Fibroblast of peridontal ligament (primary cell): Measurements from ENCODE around the gene ZCCHC14.
"Not testable (repeated sequence)": the region's sequence is repeated elsewhere in the genome, so short reads cannot be mapped to it uniquely, and the experiment has no call there.

Source experiments
- DNase-seq: peaks from one replicate; pipeline ENCODE4 v3.0.0-alpha.2; 2010; ENCODE audit errors: extremely low read depth

ZCCHC14 gene

DNA sequence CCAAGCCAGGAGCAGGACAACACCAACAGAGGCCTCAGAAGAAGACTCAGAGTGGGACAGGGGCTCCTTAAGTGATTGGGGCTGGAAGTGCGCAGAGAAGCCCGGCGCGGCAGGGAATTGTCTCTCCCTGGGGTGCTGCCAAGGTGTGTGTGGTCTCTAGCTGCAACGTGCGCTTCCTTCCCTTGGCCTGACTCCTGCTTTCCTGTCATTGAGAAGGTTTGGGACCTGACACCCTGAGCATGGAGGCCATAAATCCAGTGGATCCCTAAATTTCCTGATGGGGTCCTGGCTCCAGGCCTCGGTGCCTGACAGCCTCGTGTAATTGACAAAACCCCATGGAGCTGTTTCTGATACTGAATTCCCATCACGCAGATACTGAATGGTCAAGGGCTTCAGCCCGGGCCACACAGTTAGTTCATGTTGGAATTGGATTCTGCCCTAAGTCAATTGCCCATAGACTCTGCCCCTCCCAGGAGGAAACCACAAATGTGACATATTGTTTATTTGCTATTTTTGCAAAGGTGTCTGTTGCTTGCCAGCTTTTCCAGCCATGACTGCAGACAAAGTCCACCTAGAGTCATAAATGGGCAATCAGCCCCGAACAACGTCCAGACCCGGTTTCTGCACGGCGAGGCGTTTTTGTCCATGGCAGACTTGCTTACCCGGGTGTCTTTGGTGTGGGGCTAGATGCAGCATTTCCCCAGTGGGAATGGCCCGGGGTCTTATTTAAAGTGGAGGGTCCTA is 4.4 kb upstream of the ZCCHC14 start:
- not testable (repeated sequence) for DNase-seq

DNA sequence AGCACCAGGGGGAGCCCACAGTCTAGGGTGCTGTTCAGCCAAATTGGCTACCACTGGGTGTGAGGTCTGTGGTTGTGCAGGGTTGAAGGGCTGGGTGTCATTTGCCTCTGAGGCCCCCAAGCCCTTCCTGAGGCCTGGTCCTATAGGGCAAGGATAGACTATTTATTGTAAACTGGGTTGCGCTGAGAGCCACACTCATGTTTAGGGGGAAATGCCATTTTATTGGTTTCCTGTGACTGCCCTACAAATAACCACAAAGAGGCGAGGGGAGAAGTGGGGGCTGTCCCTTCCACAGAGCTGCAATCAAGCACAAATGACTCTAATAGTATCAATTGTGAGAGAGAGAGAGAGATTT is 3.6 kb upstream of the ZCCHC14 start:
- DNase-seq: no peak

DNA sequence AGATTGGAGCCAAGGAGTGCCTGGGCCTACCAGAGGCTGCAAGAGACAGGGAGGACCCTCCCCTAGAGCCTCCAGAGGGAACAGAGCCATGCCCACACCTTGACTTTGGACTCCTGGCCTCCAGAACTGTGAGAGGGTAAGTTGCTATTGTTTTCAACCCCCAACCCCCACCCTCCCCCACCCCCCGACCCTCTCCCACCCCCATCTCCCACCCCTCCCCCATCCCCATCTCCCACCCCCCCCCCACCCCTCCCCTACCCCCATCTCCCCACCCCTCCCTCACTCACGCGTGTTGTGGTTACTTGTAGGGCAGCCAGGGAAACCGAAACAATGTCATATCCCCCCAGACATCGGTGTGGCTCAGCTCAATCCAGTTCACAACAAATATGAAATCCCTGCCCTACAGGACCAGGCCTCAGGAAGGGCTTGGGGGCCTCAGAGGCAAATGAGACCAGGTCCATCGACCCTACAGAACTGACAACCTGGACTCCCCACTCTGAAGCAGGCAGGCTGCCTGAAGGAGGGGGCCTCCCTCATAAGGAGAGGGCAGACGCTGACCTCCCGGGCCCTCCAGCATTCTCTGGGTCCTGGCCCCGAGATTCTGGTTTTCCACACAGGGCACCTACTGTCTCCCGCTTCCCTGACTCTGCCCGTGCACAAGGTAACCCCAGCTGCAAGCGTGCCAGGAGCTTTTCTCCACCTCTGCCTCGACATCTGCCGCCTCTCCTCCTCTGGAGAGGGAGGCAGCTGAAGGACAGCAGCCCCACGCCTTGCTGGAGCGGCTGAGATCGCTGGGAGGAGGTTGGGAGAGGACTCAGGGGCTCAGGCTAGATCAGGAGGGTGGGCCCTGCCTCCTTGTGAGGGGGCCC is 3.0 kb upstream of the ZCCHC14 start:
- no peak for DNase-seq

DNA sequence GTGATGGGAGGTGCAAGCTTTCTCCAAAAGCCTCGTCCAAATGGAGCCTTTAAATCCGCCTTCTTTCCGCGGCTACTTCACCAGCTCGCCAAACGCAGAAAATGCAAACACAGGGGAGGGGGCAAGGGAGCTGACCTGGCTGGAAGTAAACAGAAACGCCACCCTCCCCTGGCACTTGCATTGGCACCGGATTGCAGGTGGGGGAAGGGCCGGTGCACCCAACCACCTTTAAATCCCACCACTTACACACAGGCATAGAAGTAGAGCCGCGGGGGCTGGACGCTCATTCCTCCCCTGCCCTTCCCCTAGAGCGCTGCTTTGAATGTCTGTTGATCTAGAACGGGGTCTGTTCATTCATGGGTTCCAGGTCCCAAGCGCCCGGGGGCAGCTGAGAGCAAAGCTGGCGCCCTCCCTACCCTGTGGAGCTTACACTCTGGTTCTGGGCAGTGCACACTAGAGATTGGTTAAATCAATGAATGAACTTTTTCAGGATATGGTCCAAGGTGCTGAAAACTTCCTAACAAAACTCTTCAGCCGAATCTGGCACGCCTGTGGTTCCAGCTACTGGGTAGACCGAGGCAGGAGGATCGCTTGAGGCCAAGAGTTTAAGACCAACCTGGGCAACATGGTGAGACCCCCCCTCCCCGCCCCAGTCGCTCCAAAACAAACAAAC is 920 bp upstream of the ZCCHC14 start:
- DNase-seq: no peak

DNA sequence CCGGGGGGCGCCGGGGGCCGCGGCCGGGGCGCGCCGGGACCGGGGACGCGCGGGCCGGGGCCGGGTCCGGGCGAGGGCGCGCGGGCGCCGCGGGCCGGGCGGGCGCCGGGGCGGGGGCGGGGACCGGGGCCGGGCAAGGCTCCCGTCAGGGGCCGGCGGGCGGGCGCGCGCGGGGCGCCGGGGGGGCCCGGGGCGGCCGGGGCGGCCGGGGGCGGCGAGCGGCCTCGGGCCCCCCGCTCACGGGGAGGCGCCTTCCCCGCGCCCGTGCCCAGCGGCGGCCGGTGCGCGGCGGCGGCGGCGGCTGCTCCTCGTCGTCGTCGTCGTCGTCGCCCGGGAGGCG is 563 bp downstream of the ZCCHC14 start:
- DNase-seq: no peak

DNA sequence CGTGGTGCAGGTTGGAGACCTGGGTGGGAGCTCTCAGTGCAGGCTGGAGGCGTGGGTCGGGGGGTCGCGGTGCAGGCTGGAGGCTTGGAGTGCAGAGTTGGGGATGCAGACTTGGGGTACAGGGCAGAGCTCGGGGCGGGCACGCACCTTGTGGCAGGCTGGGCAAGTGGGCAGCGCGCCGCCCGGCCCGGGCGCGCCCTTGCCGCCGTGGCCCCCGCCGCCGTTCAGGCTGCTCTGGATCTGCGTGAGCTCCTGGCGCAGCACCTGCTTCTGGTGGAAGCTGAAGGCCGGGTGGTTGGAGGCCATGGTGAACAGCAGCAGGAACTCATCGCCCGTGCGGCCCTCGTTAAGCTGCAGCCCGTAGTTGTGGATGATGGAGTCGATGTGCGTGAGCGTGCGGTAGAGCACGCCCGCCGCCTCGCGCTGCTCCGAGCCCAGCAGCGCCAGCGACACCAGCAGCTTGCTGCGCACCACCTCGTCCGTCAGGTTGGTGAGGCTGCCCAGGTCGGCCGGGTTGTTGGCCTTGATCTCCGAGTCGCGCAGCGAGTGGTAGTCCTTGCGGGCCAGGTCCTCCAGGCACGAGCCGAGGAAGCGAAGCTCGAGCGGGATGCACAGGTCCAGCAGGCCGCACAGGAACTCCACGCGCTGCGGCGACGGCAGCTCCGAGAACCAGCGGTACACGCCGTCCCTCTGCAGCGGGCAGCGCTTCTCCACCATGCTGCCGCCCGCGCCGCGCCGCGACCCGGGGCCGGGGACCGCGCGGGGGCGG is 1.1 kb downstream of the ZCCHC14 start:
- no peak for DNase-seq

DNA sequence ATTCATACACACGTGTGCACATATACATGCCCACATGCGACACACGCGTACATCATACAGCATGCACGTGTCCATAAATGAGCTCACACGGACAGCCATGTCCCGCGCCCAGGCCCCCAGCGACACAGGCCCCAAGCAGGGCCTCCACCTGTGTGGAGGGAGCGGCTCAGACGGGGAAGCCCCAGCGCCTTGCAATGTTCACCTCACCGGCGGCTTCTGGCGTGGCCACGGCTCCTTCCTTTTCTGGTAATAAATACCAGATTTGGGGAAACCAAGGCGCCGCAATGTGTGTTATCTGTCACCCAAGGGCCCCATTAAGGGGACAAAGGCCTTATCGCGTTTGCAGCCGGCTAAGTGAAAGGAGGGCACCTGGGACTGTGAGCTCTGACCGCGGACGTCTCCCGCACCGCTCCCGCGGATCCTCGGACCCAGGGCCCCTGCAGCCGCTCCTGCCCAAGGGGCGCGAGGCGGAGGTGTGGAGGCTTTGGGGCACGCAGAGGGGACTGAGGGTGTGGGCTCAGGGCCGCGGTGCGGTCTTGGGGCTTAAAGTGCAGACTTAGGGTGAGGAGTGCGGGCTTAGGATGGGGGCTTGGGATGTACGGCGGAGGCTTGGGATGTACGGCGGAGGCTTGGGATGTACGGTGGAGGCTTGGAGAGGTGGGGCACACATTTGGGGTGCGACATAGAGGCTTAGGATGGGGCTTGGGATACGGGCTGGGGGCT is 1.9 kb downstream of the ZCCHC14 start:
- not testable (repeated sequence) for DNase-seq

DNA sequence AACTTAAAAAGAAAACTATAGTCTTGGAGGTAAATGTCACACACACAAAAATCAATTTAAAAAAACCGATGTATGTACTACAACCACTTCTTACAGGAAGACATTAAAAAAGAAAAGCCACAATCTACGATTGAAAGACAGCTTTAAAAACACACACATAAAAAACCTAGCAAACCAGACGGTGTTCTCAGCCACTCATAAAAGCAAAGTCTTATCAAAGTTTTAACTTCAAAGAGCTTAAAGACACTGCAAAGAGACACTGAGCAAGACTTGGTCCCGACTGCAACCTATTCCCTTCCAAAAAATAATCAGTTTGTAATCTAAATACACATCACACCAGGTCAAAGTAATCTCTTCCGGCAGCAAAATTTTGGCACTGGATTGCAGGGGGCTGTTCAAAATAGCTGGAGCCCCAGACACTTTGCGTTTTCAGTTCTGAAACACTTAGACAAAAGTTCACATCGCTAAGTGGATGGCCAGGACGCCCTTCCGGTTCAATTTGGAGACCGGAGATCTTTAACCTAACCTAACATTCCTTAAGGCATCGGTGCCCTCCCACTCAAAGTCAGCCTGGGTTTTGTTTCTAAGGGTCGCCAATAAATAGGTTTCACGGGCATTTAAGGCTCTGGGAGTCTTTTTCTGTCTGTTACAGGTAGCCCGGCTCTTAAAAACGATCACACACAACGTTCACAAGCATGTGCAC is 2.6 kb downstream of the ZCCHC14 start:
- DNase-seq: no peak

DNA sequence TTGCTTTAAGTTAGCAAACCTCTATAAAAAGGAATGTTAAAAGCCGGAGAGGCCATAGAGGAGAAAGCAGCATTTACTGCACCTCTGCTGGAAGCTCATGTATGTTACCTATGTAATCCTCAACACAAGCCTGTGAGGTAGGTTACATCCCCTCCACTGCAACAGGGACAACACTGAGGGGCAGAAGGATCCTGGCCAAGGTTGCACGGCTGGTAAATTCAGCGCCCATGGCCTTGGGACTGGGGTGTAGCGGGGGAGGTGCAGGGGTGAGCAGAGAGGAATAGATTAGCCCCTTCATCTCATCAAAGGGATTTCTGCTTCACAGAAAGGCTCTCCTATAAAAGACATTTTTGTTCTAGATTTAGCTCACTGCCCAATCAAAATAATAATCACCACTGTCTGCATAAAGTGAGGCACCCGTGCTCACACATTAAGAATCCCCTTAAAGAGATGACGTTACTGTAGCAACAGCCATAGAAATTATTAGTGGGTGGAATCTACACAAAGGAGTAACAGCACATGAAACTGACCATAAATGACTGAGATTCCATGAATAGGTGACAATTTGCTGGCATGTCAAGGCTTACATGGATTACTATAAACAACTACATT is 3.3 kb downstream of the ZCCHC14 start:
- DNase-seq: no peak

DNA sequence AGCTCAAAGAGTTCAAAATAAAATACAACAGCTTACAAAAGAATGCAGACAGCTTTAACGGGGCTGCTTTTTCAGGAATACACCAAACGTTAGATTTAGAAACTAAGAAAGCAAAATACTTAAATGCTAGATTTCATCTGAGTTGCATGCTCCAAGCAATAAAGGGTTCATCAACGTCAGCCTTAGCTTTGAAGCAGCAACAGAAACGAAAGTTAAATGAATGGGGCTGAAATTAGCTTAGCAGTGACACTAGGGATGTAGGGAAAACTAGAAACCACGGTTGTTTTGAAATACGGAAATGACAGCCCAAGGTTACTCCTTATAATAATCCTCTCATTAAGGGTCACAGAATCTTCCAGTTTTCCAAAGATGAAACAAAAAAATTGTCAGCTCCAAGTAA is 3.9 kb downstream of the ZCCHC14 start:
- DNase-seq: peak; percentile 45

DNA sequence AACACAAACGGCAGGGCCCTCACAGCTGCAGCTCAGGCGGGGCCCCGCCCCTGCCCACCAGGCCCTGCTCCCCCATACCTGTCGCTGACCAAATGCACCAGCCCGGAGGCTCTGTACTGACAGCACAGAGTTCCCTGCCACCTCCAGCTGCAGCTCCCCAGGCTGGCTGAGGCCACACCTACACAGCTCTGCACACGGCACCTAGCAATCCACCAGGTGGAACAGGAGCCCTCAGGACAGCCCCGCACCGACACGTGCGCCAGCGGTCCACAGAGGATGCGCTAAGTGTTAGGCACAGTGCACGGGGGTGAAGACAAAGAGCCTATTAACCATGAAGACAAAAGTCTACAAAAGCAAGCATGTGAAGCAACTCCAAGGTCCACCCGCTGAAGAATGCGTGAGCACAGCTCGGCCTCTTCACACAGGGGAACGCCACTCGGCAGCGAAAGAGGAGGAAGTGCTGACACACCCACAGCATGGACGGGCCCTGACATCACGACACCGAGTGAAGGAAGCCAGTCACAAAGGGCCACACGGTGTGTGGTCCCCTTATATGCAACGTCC is 5.4 kb downstream of the ZCCHC14 start:
- no peak for DNase-seq

DNA sequence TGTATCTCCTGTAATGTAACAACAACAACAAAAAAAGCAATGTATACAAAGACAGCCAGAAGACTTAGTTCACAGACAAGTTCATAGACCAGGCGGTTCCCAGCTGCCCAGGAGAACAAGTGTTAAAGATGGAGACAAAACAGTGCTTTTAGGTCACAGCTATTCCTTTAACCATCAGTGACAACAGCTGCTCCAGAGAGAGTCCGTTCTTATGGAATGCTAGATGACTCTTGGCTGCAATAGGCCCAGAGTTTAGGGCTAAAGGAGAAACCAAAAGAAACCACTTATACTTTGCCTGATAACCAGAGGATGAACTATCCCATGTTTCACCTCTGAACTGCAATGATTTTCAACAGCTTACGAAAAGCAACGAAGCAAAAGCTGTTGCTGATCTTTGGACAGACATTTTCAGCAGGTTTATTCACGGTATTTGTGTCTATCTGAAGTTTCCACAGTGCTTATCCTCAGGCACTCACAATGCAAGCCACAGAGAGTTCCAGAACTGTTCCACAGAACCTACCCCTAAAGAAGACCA is 6.0 kb downstream of the ZCCHC14 start:
- DNase-seq: no peak

DNA sequence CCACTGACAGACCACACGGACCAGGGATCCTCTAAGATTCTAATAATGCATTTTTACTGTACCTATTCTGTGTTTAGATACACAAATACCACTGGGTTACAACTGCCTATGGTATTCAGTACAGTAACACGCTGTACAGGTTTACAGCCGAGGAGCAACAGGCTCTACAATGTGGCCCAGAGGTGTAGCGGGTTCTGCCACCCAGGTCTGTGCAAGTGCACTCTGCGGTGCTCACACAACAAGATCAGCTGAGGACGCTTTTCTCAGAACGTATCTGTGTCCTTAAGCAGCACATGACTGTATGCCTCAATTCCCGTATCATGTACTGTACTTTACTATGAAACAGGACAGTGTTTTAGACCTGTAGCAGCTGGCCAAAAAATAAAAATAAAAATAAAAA is 6.5 kb downstream of the ZCCHC14 start:
- no peak for DNase-seq

DNA sequence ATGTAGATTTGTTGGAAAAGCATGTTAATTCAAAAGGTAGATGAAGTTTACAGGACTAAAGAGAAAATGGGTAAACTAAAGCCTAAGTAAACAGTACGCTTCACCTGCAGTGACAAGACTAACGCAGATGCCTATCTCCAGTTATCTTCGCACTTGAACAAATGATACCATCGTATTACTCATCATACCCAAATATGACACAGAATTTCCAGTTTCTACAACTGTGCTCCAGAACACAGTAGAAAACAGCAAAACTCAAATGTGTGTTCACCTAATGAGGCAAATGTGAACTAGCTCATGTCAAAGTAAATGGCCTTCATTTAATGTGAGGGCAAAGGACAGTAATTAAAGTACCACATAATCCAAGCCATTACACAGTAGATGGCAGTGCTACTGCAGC is 7.0 kb downstream of the ZCCHC14 start:
- DNase-seq: not testable (repeated sequence)

DNA sequence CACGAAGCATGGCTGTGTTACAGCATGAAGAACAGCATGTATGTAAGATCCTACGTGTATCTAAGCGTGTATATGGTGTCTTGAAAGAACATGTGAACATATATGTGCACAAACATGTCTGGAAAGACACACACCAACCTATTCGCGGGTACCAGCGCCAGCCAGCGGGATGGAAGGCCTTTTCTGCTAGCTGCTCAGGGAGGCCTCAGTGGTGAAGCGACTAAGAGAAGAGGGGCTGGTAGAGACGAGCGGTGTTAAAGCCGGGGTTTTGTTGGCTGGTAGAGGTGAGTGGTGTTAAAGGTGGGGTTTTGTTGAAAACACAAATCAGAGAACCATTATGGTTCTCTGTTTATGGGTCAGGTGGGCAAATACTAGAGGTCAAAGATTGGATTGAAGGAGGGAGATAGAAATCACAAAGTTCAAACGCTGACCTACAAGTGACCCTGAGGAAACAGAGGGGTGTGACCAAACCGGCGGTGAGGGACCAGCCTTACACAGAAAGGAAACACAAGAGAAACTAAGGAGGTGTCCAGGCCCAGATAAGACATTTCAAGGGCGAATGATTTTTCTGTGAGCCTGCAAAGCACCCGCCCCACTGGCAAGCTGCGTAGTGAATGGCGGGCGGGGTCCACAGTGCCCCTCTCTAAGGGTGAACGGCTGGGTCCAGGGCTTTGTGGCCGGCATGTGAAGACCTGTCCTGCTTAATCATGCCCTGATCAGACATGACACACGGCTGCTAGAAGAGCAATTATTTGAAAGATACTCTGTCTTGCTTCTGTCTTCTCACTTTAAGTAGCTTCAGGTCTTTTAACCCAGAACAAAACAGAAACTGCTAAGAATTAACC is 8.1 kb downstream of the ZCCHC14 start:
- DNase-seq: no peak

DNA sequence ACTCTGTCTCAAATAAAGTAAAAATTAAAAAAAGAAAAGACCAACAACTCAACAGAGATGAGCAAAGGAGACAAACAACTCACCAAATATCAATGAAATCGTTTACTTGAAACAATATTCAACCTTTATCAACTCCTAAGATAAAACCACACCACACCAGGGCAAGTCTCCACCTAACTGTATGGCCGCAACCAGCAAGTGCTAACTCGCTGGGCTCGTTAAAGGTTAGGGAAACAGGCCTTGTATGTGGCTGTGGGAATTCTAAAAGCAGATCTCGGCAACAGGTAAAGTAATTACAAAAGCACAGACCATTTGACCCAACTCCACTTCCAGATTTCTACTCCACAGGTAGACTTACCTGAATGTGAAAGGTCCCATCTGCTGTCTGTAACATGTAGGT is 9.3 kb downstream of the ZCCHC14 start:
- no peak for DNase-seq

DNA sequence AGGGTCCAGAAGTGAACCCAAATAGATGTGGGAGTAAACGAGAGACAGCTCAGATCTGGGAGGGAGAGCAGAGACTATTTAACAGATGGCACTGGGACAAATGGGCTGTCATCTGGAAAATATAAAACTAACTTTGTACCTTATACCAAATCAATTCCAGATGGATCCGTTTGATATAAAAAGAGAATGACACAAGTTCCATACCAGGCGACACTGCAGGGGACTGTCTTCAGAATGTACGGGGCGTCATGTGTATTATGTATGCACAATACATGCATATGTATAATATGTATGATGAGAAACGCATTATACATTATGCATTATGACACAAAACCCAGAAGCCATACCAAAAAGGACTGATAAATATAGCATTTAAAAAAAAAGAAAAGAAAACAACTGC is 10.2 kb downstream of the ZCCHC14 start:
- not testable (repeated sequence) for DNase-seq

DNA sequence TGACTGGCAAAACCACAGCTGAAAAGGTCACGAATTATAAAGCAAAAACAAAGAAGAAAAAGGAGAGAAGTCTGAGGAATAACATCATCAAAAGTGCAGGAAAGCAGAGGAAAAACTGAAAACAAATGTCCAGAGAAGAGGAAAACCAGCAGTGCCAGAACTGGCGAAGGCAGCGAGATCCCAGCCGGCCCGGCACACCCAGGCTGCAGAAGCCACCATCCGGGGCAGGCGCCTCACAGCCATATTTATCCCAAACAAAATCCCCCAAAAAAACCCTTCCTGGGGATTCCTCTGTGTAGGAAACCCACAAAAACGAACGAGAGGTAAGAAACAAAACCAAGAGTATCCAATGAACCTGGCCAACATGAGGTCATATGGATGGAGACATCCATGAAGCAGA is 10.6 kb downstream of the ZCCHC14 start:
- no peak for DNase-seq

DNA sequence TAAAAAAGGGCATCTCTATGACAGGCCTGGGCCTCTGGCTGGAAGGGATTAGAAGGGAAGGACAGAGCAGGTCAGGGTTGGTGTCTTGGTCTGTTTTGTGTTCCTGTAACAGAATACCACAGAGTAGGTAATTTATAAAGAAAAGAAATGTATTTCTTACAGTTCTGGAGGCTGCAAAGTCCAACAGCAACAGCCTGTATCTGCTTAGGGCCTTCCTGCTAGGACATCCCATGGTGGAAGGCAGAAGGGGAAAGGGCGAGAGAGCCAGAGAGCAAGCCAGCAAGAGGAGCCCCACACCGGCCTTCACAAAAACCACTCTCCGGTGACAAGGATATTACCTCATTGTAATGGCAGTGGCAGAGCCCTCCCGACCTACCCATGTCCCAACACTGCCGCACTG is 11.1 kb downstream of the ZCCHC14 start:
- DNase-seq: not testable (repeated sequence)
